NCI-H82 treated with DMSO at 0.1 percent for 48 hours (cell line): ENCODE data around the gene ETNK2.
"Not testable (repeated sequence)": the region's sequence is repeated elsewhere in the genome, so short reads cannot be mapped to it uniquely, and the experiment has no call there.

Experiments
- DNase-seq: peaks from one replicate; lab custom pipeline; 2025; ENCODE audit not compliant: unreplicated experiment; lab: John Stamatoyannopoulos, UW

Gene ETNK2

GRCh38 chr1:204102739-204103430 is 49.0 kb downstream of the ETNK2 start:
- DNase-seq, result no peak

GRCh38 chr1:204102029-204102611 is 49.7 kb downstream of the ETNK2 start:
- DNase-seq, result no peak

DNA sequence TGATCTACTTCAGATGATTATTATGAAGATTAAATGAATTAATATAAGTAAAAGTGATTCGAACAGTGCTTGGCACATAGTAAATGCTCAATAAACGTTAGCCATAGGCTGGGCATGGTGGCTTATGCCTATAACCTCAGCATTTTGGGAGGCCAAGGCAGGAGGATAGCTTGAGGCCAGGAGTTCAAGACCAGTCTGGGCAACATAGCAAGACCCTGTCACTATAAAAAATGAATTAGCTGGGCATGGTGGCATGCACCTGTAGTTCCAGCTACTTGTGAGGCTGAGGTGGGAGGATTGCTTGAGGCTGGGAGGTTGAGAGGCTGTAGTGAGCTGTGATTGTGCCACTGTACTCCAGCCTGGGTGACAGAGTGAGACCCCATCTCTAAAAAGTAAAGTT is 52.1 kb downstream of the ETNK2 start:
- DNase-seq, result not testable (repeated sequence)

DNA sequence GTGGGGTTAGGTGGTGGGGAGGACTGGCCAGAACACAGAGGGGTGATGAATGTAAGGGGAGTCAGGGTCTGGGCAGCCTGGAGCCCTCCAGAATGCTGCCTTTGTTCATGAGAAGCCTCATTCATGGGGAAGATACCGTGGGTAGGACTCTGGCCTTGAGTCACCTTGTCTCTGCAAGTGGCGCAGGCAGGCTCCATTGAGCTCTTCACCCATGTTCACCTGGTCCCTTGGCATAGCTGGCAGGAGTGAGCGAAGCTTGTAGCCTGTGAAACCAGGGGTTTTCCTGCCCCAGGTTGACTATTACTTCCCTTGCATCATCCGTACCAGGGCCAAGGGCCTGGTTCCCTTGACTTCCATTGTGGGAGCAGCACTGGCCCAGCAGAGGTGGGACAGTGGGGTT is 53.2 kb downstream of the ETNK2 start:
- no peak for DNase-seq

- DNase-seq, result no peak
These were observed 54.9 kb downstream of the ETNK2 start for GRCh38 chr1:204096931-204097330.

- no peak for DNase-seq
These were observed 56.8 kb downstream of the ETNK2 start for GRCh38 chr1:204094856-204095634.

DNA sequence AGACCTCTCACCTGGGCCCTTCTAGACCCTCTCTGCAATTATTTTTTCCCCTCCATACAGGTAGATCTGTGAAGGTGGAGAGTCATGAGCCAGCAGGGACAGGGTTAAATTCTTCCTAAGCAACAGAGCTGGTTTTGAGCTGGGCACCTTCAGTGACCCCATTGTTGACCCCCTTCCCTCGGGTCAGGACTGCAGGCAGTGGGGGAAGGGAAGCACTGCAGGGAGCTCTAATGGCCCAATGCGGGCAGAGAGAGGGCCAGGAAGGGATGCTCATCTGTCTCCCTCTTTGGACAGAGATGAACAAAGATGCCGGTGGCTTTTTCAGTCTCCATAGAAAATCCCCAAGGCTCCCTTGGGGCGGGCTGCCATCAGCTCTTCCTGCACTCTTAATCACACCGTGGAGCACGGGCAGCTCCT is 57.5 kb downstream of the ETNK2 start:
- no peak for DNase-seq

- DNase-seq, result no peak
These were observed 58.1 kb downstream of the ETNK2 start for GRCh38 chr1:204093781-204094180.

- no peak for DNase-seq
These were observed 58.5 kb downstream of the ETNK2 start for GRCh38 chr1:204093421-204093717.

- no peak for DNase-seq
These were observed 59.0 kb downstream of the ETNK2 start for GRCh38 chr1:204092632-204093420.

DNA sequence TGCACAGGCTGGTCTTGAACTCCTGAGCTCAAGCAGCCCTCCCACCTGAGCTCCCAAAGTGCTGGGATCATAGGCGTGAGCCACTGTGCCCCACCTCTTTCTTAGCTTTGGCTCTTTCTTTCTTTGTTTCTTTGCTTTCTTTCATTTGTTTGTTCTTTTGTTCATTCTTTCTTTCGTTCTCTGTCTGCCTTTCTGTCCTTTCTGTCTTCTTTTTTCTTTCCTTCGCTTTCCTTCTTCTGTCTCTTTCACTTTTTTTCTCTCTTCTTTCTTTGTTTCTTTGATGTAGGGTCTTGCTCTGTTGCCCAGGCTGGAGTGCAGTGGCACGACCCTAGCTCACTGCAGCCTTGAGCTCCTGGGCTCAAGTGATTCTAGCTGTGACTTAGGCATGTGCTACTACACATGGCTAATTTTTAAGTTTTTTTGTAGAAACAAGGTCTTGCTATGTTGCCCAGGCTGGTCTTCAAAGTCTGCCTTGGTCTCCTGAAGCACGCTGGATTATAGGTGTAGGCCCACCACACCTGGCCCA is 60.0 kb downstream of the ETNK2 start:
- DNase-seq, result no peak

DNA sequence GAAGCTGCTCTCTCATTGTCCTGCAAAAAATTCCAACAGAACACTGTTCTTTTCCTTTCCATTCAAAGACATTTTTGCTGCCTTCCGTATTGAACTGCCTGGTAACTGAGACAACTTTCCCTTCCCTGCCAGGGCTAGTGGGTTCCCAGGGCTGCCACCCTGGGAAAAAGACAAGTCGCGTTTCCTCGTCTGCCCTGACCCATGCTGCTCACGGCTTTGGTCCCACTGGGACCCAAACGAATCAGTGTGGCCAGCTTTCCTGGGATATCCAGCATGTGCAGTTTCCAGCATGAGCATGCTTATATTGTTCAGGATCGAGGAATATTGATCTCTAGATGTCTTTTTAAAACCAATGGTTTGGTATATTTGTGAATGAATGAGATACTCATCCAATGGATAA is 60.8 kb downstream of the ETNK2 start:
- no peak for DNase-seq

GRCh38 chr1:204090132-204090531 is 61.7 kb downstream of the ETNK2 start:
- DNase-seq, result not testable (repeated sequence)

DNA sequence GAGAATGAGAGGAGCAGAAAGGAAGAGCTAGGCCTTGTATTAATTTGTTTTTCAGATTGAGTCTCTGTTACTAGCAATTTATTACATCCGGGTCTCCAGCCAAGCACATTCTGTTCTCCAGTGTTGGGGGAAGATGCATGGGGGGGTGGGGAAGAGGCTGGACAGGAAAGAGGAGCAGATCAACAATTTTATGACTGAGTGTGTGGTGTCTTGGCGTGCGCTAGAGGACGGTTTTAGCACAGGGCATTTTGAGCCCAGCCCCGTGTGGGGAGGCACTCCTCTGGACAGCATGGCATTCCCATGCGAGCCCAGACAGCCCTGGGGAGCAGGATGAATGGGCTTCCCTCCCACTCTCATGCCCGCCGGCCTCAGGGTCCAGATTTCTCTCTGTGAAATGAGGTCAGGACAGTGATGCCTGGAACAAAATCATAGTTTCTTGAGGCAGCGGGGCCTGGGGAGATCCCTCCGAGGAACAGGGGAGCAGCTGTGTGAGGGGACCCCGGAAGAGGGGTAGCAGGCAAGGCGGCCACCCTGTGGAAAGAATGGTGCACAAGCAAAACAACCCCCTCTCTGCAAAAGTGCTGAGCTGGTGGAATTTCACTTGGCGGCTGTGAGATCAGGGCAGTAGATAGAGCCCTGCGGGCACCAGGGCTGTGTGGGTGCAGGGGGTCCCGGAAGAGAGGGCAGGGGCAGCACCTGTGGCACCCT is 62.6 kb downstream of the ETNK2 start:
- no peak for DNase-seq

- no peak for DNase-seq
These were observed 63.2 kb downstream of the ETNK2 start for GRCh38 chr1:204088596-204088995.

- DNase-seq, result no peak
These were observed 63.8 kb downstream of the ETNK2 start for GRCh38 chr1:204087893-204088528.

DNA sequence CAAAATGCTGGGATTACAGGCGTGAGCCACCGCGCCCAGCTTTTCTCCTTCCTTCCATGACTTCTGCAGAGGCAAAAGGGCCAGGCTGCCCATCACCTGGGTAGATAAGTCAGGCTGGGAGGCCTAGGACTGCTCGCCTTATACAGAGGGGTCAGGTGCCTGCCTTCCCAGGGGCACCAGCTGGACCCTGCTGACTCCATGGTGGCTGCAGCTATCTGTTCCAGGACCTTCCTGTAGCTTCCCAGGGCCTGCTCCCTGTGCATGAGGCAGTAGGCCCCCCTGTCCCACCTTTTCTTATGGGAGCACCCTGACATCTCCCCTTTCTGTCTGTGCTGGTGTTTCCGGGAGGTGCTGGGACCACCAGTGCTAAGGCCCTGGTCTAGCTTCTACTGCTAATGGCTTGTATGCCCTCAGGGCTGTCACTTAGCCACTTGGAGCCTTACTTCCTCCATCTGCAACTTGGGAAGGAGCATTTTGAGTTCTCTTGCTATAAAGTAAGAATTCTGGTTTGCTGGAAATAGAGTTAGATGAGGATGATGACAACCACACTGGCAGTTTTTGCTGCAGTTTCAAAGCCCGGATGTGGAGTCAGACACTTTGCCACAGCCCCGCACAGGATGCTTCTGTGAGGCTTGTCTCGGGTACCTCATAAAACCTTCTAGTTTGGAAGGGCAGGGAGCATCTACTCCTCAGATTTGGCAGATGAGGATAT is 64.5 kb downstream of the ETNK2 start:
- DNase-seq, result no peak

GRCh38 chr1:204085876-204086275 is 66.0 kb downstream of the ETNK2 start:
- no peak for DNase-seq

- peak; percentile 7 for DNase-seq
These were observed 67.5 kb downstream of the ETNK2 start for GRCh38 chr1:204084247-204084772.
